Astrocyte of the spinal cord (primary cell): Measurements from ENCODE around the gene PKN1.

Source experiments
- DNase-seq: peaks from one replicate; pipeline ENCODE4 v3.0.0; 2011; ENCODE audit warnings: low read depth, low spot score
- H3K4me3 ChIP-seq: 2 replicates; pipeline ENCODE4 v1.5.1; 2011; ENCODE audit warnings: low read depth, mild to moderate bottlenecking, low read length, moderate library complexity
- CTCF ChIP-seq: IDR thresholded peaks from 2 replicates; pipeline ENCODE4 v1.5.1; 2012; ENCODE audit warnings: low read depth, mild to moderate bottlenecking, low read length, inconsistent platforms
- in situ Hi-C: cut with HindIII; loops from 2 replicates; pipeline ENCODE4 v1.10.0; 2017; ENCODE audit warnings: low sequenced_read_pairs

The PKN1 gene

GRCh38 chr19:14492756-14493337, 59.7 kb downstream of the PKN1 start:
- no peak for DNase-seq
- no peak for TF ChIP-seq CTCF
- in situ Hi-C loops = no loop called here
- H3K4me3 ChIP-seq = no peak overlapping the region

- in situ Hi-C loops = no loop called here
- H3K4me3 ChIP-seq = peak overlapping the region; percentile 87
- DNase-seq = no peak
- TF ChIP-seq CTCF = no peak
Measured at GRCh38 chr19:14494411-14494810, 61.3 kb downstream of the PKN1 start.

- DNase-seq = no peak
Measured at GRCh38 chr19:14494910-14495671, 62.0 kb downstream of the PKN1 start.

GRCh38 chr19:14495672-14496028, 62.5 kb downstream of the PKN1 start:
- DNase-seq = no peak
- peak overlapping the region; percentile 87 for H3K4me3 ChIP-seq
- in situ Hi-C loops = no loop called here
- TF ChIP-seq CTCF = no peak

More at GRCh38 chr19:14494910-14495671, 62.0 kb downstream of the PKN1 start:
- peak overlapping the region; percentile 87 for H3K4me3 ChIP-seq
- no peak for TF ChIP-seq CTCF
- in situ Hi-C loops = no loop called here

- H3K4me3 ChIP-seq = peak within 1 kb of the TSS; percentile 87
- DNase-seq = peak; percentile 99
- in situ Hi-C loops = no loop called here
- TF ChIP-seq CTCF = no peak
Measured at GRCh38 chr19:14496029-14496833, 63.1 kb downstream of the PKN1 start, which contains the start of gene GIPC1. Gene GIPC1 (minus strand): TSS chr19:14496127. CDS start chr19:14482976, 13,151 bp downstream.

- in situ Hi-C loops = no loop called here
- DNase-seq = no peak
- no peak for TF ChIP-seq CTCF
- H3K4me3 ChIP-seq = no peak overlapping the region
Measured at GRCh38 chr19:14496834-14497227, 63.7 kb downstream of the PKN1 start.
